DMS53 treated with DMSO at 0.1 percent for 48 hours (cell line): Measurements from ENCODE around the gene PPP4R3A.
"Not testable (repeated sequence)": the region's sequence is repeated elsewhere in the genome, so short reads cannot be mapped to it uniquely, and the experiment has no call there.

Source experiments
- DNase-seq: peaks from one replicate; lab custom pipeline; 2025; ENCODE audit not compliant: unreplicated experiment; lab: John Stamatoyannopoulos, UW

The PPP4R3A gene

GRCh38 chr14:91506226-91506625, 3.9 kb downstream of the PPP4R3A start:
- DNase-seq: no peak

GRCh38 chr14:91503000-91503504, 7.1 kb downstream of the PPP4R3A start:
- no peak for DNase-seq

- no peak for DNase-seq
Observed at GRCh38 chr14:91501951-91502930, 7.9 kb downstream of the PPP4R3A start.

GRCh38 chr14:91501348-91501747, 8.8 kb downstream of the PPP4R3A start:
- DNase-seq: no peak

GRCh38 chr14:91496790-91497189, 13.3 kb downstream of the PPP4R3A start:
- DNase-seq: no peak

- DNase-seq: not testable (repeated sequence)
Observed at GRCh38 chr14:91494392-91495065, 15.6 kb downstream of the PPP4R3A start.

GRCh38 chr14:91493169-91493568, 16.9 kb downstream of the PPP4R3A start:
- no peak for DNase-seq

- no peak for DNase-seq
Observed at GRCh38 chr14:91484744-91485143, 25.4 kb downstream of the PPP4R3A start.

- DNase-seq: no peak
Observed at GRCh38 chr14:91484186-91484585, 25.9 kb downstream of the PPP4R3A start.

GRCh38 chr14:91482263-91483013, 27.7 kb downstream of the PPP4R3A start:
- no peak for DNase-seq

- DNase-seq: no peak
Observed at GRCh38 chr14:91477388-91477787, 32.7 kb downstream of the PPP4R3A start.

- no peak for DNase-seq
Observed at GRCh38 chr14:91473046-91473445, 37.1 kb downstream of the PPP4R3A start.

GRCh38 chr14:91470216-91470615, 39.9 kb downstream of the PPP4R3A start:
- DNase-seq: no peak

GRCh38 chr14:91466192-91466591, 43.9 kb downstream of the PPP4R3A start:
- DNase-seq: no peak

- no peak for DNase-seq
Observed at GRCh38 chr14:91464615-91465205, 45.4 kb downstream of the PPP4R3A start.

- DNase-seq: no peak
Observed at GRCh38 chr14:91458612-91459011, 51.5 kb downstream of the PPP4R3A start.

GRCh38 chr14:91456283-91456682, 53.8 kb downstream of the PPP4R3A start:
- DNase-seq: no peak

- DNase-seq: no peak
Observed at GRCh38 chr14:91454580-91454979, 55.5 kb downstream of the PPP4R3A start.

GRCh38 chr14:91454155-91454554, 56.0 kb downstream of the PPP4R3A start:
- DNase-seq: no peak

- no peak for DNase-seq
Observed at GRCh38 chr14:91453744-91454143, 56.4 kb downstream of the PPP4R3A start.
